ENCODE data around the gene CACHD1. TPM values are rescaled to one million over a fixed set of nuclear protein-coding genes. Genes with fewer than 3 reads are reported as not detected.
A peak's percentile ranks its signal among the peaks of the same experiment; 100 is the strongest.

Gene CACHD1
- total and polyA plus RNA-seq, 2 of the 4 experiments (the other 2 are of a cell fraction) = 2.9 to 5.9 TPM

DNA sequence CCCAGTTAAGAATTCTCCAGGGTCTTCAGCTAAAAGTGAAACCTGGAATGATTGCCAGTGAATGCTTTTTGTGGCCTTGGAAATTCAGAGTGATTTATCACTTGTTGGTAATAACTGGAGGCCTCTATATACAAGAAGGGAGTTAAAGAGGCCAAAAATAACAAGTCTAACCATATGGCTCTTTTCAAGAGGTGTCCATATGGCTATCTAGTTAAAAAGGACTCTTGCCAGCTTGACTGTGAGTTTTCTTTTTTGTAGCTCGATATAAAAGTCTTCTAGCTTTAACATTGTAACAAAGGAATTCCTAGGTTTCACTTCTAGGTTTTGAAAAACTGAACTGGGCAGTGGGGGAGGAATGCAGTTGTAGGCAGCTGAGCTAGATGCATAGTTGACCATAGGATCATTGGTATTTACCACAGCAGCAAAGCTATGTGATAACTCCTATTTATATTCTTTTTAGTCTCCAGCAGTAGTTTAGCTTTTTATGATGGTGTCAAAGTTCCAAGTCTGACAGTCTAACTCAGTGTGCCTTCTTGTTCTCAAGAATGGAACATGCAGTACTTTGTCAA, 44.4 kb downstream of the CACHD1 start:
- H3K4me3 ChIP-seq (ENCODE audit: insufficient read depth, low read depth, low read length) = peak overlapping the region; percentile 7; the same call in 1 of the 2 replicates
- DNase-seq = peak; percentile 88
- CTCF ChIA-PET = interaction anchor here (0.6 to 0.7 kb wide), 2 partner anchors 11 to 161 kb away, joined by 3 read pairs; no protein-coding TSS in a partner anchor

More for the DNA sequence above, 44.4 kb downstream of the CACHD1 start:
- POLR2A ChIA-PET (ENCODE audit: unreplicated experiment) = no interaction called here
- Histone ChIP-seq H3K27ac (ENCODE audit: insufficient read depth, low read length) (no peak overlapping the region), H3K4ac (ENCODE audit: low read depth, low read length) (no peak overlapping the region), H2AK9ac (replicated peaks; ENCODE audit: low read depth, low read length, poor library complexity) (no peak overlapping the region), H3K18ac (ENCODE audit: low read depth, low read length) (no peak overlapping the region), H3K14ac (replicated peaks; ENCODE audit: low read depth, low read length) (no peak overlapping the region), H3K27me3 (ENCODE audit: control insufficient read depth, insufficient read depth, low read length) (peaks cover 2% of the 10 kb centered on the region; the same call in 1 of the 2 replicates), H4K8ac (ENCODE audit: low read depth in 2 of 2, low read length in 2 of 2) (no peak overlapping the region), H2BK20ac (ENCODE audit: low read depth, low read length) (no peak overlapping the region), H2BK120ac (ENCODE audit: low read depth, low read length) (no peak overlapping the region), H3K9ac (ENCODE audit: low read depth, low read length) (no peak overlapping the region), H3K9me3 (ENCODE audit: control insufficient read depth, insufficient read depth, low read length) (no peaks in the 10 kb centered on the region), H3K56ac (ENCODE audit: extremely low read depth, insufficient read depth, low read length) (no peak overlapping the region), H3K4me1 (ENCODE audit: control insufficient read depth, insufficient read depth, low read length) (peaks cover 11% of the 10 kb centered on the region), H3K4me2 (ENCODE audit: low read depth, low read length) (peak overlapping the region; percentile 79), H3K23ac (ENCODE audit: low read depth, low read length) (no peak overlapping the region), H2AK5ac (ENCODE audit: low read depth, low read length) (no peak overlapping the region), H4K20me1 (ENCODE audit: insufficient read depth, low read length) (no peaks in the 10 kb centered on the region), H3K9me1 (ENCODE audit: insufficient read depth, low read length) (no peaks in the 10 kb centered on the region), H4K5ac (ENCODE audit: low read depth, low read length) (no peak overlapping the region), H2BK5ac (ENCODE audit: low read depth, low read length, poor library complexity, severe bottlenecking) (peak overlapping the region; percentile 14), H3K36me3 (ENCODE audit: control insufficient read depth, insufficient read depth, low read length) (no peaks in the 10 kb centered on the region), H4K91ac (ENCODE audit: insufficient read depth, low read depth, low read length) (no peak overlapping the region), H2AFZ (replicated peaks; ENCODE audit: low read length, poor library complexity) (no peak overlapping the region), H2BK15ac (ENCODE audit: low read depth, low read length) (no peak overlapping the region), H3K79me1 (ENCODE audit: low read depth in 1 of 2, low read length in 2 of 2) (no peaks in the 10 kb centered on the region)
- ATAC-seq (ENCODE audit: low read depth) = peak; percentile 80
- WGBS, 2 experiments (ENCODE audit: extremely low coverage in 2 of 2, insufficient read length in 1 of 2) = no CpG with 5 or more reads among the region's 1 CpG
- in situ Hi-C loops (cut with MboI; ENCODE audit: low sequenced_read_pairs) (no loop called here), intact Hi-C loops (cut with micrococcal nuclease) (loop anchor here (5.0 kb wide), 1 partner anchor 37 kb away; no protein-coding TSS in a partner anchor), dilution Hi-C loops (cut with HindIII; ENCODE audit: low sequenced_read_pairs, unreplicated experiment) (no loop called here)
- TF ChIP-seq, protein P1, sequence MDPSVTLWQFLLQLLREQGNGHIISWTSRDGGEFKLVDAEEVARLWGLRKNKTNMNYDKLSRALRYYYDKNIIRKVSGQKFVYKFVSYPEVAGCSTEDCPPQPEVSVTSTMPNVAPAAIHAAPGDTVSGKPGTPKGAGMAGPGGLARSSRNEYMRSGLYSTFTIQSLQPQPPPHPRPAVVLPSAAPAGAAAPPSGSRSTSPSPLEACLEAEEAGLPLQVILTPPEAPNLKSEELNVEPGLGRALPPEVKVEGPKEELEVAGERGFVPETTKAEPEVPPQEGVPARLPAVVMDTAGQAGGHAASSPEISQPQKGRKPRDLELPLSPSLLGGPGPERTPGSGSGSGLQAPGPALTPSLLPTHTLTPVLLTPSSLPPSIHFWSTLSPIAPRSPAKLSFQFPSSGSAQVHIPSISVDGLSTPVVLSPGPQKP (IDR thresholded peaks at IDR 0.05; ENCODE audit: borderline replicate concordance, low read depth, low read length) = no peak
- TF ChIP-seq, protein P2, sequence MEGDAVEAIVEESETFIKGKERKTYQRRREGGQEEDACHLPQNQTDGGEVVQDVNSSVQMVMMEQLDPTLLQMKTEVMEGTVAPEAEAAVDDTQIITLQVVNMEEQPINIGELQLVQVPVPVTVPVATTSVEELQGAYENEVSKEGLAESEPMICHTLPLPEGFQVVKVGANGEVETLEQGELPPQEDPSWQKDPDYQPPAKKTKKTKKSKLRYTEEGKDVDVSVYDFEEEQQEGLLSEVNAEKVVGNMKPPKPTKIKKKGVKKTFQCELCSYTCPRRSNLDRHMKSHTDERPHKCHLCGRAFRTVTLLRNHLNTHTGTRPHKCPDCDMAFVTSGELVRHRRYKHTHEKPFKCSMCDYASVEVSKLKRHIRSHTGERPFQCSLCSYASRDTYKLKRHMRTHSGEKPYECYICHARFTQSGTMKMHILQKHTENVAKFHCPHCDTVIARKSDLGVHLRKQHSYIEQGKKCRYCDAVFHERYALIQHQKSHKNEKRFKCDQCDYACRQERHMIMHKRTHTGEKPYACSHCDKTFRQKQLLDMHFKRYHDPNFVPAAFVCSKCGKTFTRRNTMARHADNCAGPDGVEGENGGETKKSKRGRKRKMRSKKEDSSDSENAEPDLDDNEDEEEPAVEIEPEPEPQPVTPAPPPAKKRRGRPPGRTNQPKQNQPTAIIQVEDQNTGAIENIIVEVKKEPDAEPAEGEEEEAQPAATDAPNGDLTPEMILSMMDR (conservative IDR thresholded peaks at IDR 0.05; ENCODE audit: low read depth, low read length) = no peak
- TF ChIP-seq, protein P3, sequence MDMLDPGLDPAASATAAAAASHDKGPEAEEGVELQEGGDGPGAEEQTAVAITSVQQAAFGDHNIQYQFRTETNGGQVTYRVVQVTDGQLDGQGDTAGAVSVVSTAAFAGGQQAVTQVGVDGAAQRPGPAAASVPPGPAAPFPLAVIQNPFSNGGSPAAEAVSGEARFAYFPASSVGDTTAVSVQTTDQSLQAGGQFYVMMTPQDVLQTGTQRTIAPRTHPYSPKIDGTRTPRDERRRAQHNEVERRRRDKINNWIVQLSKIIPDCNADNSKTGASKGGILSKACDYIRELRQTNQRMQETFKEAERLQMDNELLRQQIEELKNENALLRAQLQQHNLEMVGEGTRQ (IDR thresholded peaks at IDR 0.05; ENCODE audit: low read depth, low read length) = no peak
- TF ChIP-seq NFE2L2 (IDR thresholded peaks at IDR 0.05; ENCODE audit: low read depth, low read length) (no peak), CEBPB (IDR thresholded peaks at IDR 0.05; ENCODE audit: low read depth, low read length) (no peak), MAFK (IDR thresholded peaks at IDR 0.05; ENCODE audit: low read depth, low read length) (no peak), BHLHE40 (IDR thresholded peaks at IDR 0.05; ENCODE audit: low read depth, low read length) (no peak), RCOR1 (IDR thresholded peaks at IDR 0.05; ENCODE audit: insufficient replicate concordance, low read length) (no peak), MXI1 (IDR thresholded peaks at IDR 0.05; ENCODE audit: borderline replicate concordance, low read depth, low read length) (no peak), MAZ (IDR thresholded peaks at IDR 0.05; ENCODE audit: borderline replicate concordance, low read depth, low read length) (no peak), FOS (IDR thresholded peaks at IDR 0.05; ENCODE audit: low read depth, low read length) (no peak), SMC3 (IDR thresholded peaks at IDR 0.05; ENCODE audit: low read depth, low read length) (no peak), POLR2A (IDR thresholded peaks at IDR 0.05; ENCODE audit: low read depth, low read length) (no peak), CHD1 (IDR thresholded peaks at IDR 0.05; ENCODE audit: low read depth, low read length) (no peak), RAD21 (IDR thresholded peaks at IDR 0.05; ENCODE audit: low read length) (no peak), RFX5 (IDR thresholded peaks at IDR 0.05; ENCODE audit: low read depth, low read length) (no peak)
- BruUV-seq (replicated peaks) = no TSS peak
